SK-N-SH (cell line): Measurements from ENCODE around the gene ZMYM3.

Source experiments
- EP300 ChIP-seq, 2 experiments: IDR thresholded peaks; 2 replicates each; pipeline versions ENCODE4 v1.4.0 to v1.6.1; 2012; ENCODE audit warnings: borderline replicate concordance in 1 of 2, low read depth in 1 of 2, low read length in 1 of 2
- NFIC ChIP-seq: IDR thresholded peaks from 2 replicates; pipeline ENCODE4 v1.4.0; 2012; ENCODE audit warnings: borderline replicate concordance
- POLR2AphosphoS5 ChIP-seq: IDR thresholded peaks from 2 replicates; pipeline ENCODE4 v1.6.1; 2012; ENCODE audit warnings: low read depth, low read length
- TF ChIP-seq, protein P1 (sequence below): IDR thresholded peaks from 2 replicates; pipeline ENCODE4; 2012
- TF ChIP-seq, protein P2 (sequence below): fragments of 200-600 bp; sonication (generic); IDR thresholded peaks from 2 replicates; pipeline ENCODE4 v1.6.1; 2017; ENCODE audit warnings: antibody characterized with exemption, mild to moderate bottlenecking, moderate library complexity

DNA sequence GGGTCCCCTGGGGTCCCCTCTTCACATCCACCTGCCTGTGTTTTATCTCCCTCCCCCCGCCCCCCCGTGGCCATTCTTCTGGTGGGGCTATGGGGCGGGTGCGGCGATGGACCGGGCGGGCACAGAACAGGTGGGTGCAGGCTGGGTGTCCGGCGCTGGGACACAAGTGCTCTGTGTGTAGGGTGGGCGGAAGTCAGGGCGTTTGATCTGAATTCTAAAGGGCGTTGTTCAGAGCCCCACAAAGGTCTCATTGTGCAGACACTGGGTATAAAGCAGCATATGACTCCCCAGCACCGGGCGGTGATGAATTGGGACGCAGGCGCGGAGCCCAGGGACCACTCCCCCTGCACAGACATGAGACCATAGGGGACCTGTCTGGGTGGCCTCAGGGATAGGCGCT lies 31.0 kb downstream of the ZMYM3 start, which contains the start of gene GJB1:
- TF ChIP-seq EP300 (IDR thresholded peaks at IDR 0.05; ENCODE audit: borderline replicate concordance in 1 of 2, low read depth in 1 of 2, low read length in 1 of 2): no peak
- TF ChIP-seq NFIC: no peak
- TF ChIP-seq, protein P1, sequence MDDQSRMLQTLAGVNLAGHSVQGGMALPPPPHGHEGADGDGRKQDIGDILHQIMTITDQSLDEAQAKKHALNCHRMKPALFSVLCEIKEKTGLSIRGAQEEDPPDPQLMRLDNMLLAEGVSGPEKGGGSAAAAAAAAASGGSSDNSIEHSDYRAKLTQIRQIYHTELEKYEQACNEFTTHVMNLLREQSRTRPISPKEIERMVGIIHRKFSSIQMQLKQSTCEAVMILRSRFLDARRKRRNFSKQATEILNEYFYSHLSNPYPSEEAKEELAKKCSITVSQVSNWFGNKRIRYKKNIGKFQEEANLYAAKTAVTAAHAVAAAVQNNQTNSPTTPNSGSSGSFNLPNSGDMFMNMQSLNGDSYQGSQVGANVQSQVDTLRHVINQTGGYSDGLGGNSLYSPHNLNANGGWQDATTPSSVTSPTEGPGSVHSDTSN: no peak
- TF ChIP-seq POLR2AphosphoS5: no peak
- TF ChIP-seq, protein P2, sequence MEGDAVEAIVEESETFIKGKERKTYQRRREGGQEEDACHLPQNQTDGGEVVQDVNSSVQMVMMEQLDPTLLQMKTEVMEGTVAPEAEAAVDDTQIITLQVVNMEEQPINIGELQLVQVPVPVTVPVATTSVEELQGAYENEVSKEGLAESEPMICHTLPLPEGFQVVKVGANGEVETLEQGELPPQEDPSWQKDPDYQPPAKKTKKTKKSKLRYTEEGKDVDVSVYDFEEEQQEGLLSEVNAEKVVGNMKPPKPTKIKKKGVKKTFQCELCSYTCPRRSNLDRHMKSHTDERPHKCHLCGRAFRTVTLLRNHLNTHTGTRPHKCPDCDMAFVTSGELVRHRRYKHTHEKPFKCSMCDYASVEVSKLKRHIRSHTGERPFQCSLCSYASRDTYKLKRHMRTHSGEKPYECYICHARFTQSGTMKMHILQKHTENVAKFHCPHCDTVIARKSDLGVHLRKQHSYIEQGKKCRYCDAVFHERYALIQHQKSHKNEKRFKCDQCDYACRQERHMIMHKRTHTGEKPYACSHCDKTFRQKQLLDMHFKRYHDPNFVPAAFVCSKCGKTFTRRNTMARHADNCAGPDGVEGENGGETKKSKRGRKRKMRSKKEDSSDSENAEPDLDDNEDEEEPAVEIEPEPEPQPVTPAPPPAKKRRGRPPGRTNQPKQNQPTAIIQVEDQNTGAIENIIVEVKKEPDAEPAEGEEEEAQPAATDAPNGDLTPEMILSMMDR: no peak
